Neural cell (in vitro differentiated cells): ENCODE measurements around the gene PLA2G2C.

Experiments
- RAD21 ChIP-seq: fragments of 450-650 bp; conservative IDR thresholded peaks from 2 replicates; pipeline ENCODE4 v1.6.1; 2014; ENCODE audit warnings: antibody characterized with exemption, mild to moderate bottlenecking, moderate library complexity
- TF ChIP-seq, protein P1 (sequence below): fragments of 450-650 bp; IDR thresholded peaks from 2 replicates; pipeline ENCODE4 v1.5.1; 2014; ENCODE audit warnings: antibody characterized with exemption, mild to moderate bottlenecking, moderate library complexity; ENCODE audit not compliant: poor library complexity, severe bottlenecking

DNA sequence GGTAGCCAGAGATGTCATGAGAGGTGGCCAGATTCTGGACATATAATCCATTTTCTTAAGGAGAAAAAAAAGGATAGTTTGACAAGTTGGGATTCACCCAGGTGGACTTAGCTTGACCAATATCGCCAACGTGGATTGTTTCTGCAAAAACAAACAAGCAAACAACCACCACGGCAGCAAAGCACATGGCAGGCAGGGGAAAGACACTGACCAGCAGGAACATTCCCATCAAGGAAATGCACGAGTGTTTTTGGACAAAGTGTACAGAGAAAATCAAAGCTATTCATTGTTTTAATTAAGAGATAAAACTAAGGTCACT, 9.1 kb upstream of the PLA2G2C start:
- TF ChIP-seq RAD21, result no peak
- TF ChIP-seq, protein P1, sequence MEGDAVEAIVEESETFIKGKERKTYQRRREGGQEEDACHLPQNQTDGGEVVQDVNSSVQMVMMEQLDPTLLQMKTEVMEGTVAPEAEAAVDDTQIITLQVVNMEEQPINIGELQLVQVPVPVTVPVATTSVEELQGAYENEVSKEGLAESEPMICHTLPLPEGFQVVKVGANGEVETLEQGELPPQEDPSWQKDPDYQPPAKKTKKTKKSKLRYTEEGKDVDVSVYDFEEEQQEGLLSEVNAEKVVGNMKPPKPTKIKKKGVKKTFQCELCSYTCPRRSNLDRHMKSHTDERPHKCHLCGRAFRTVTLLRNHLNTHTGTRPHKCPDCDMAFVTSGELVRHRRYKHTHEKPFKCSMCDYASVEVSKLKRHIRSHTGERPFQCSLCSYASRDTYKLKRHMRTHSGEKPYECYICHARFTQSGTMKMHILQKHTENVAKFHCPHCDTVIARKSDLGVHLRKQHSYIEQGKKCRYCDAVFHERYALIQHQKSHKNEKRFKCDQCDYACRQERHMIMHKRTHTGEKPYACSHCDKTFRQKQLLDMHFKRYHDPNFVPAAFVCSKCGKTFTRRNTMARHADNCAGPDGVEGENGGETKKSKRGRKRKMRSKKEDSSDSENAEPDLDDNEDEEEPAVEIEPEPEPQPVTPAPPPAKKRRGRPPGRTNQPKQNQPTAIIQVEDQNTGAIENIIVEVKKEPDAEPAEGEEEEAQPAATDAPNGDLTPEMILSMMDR, result peak; percentile 0
